Urothelium cell line (cell line): ENCODE data around the gene SMIM41.

Experiments
- DNase-seq: peaks from one replicate; pipeline ENCODE4 v3.0.0; 2011; ENCODE audit warnings: low spot score, mixed read lengths
- FAIRE-seq: peaks from 2 replicates; lab custom pipeline; 2011; peaks lifted over from hg19 to GRCh38; lab: Jason Lieb, UNC

Gene SMIM41

DNA sequence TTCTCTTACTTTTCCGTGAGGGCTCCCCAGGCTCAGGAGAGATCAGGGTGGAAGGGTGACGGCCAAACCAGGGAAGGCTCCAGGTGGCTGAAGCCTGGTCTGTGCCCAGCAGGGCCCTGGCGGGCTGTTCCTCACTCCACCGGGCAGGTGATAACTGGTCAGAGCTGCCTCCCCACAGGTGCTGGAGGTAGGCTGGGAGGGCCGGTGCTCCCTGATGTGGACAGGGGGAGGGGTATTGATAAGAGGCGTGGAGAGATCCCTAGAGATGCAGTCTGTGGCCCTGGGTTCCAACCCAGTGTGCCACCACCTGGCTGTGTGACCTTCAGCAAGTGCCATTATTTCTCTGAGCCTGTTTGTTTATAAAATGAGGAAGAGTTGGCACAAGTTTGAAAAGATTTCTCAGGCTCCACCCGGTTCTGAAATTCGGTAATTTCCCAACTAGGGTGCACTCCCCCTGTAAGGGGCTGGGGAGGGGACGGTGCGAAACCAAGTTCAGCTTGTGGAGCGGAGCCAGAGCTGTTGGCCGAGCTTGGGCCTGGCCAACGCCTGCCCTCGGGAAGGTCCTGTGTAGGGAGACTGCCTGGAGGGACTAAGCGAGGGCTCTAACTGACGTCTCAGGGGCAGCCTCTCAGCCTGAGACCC lies 29.3 kb upstream of the SMIM41 start:
- FAIRE-seq (no peak), DNase-seq (no peak)

DNA sequence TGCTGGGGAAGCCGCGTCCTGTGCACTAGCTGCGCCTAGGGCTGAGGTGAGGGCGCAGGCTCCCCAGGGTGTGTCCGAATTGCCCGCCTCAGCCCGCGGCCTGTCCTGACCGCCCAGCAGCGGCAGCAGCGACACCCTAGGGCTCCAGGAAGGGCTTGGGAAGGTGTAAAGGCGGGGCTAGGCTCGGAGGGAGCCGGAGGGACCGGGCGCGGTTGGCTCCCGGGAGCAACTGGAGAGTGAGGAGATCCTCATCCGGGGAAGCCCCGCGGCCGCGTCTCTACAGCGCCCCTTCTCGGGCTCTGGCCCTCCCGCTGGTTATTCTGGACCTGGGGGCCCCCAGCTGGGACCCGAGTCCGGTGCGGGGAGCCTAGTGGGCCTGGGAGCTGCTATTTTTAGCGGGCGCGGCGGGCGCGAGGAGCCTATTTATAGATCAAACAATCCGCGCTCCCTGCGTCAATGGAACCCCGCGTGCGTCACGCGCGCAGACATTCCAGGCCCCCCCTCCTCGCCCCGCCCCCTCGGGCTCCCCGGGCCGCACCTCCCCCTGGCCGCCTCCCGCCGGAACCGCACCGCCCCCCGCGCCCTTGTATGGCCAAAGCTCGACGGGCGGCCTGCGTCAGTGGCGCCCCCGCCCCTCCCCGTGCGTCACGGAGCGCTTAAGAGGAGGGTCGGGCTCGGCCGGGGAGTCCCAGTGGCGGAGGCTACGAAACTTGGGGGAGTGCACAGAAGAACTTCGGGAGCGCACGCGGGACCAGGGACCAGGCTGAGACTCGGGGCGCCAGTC lies 28.6 kb upstream of the SMIM41 start, which contains the start of gene NR4A1:
Gene NR4A1, plus strand, starts transcription at position 685 of the 784 bp plus-strand sequence. CDS start 2,887 bp downstream, outside the sequence.
- FAIRE-seq (peak; percentile 92), DNase-seq (peak; percentile 96)

DNA sequence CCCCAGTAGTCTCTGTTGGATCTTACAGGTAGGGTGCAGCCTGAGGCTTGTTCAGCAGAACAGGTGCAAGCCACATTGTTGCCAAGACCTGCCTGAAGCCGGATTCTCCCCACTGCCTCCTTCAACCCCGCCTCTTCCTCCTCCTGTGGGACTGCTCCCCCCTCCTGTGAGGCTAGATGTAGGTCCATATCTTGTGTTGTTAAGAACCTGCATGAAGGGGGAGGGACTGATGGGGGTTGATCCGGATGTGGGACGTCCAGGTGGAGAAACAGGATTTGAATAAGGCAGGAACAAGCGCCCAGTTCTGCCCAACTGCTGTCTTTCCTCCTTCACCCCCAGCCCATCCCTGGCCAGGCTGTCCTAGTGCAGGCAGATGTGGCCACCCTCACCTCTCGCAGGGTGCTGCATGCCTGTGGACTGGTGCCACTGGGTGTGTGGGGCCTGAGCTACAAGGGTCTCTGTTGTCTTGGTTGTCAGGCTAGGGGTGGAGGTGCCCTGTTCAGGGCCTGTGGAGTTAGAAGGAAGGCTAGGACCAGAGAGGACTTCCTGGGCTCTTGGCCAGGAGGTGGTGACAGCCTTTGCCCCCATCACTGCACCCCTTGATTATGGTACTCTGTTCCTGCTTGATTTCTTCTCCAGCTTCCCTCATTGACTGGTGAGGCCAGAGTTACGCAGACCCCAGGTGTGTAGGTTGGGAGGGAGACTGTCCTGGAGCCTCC lies 26.9 kb upstream of the SMIM41 start:
- FAIRE-seq: peak; percentile 75
- DNase-seq: no peak

DNA sequence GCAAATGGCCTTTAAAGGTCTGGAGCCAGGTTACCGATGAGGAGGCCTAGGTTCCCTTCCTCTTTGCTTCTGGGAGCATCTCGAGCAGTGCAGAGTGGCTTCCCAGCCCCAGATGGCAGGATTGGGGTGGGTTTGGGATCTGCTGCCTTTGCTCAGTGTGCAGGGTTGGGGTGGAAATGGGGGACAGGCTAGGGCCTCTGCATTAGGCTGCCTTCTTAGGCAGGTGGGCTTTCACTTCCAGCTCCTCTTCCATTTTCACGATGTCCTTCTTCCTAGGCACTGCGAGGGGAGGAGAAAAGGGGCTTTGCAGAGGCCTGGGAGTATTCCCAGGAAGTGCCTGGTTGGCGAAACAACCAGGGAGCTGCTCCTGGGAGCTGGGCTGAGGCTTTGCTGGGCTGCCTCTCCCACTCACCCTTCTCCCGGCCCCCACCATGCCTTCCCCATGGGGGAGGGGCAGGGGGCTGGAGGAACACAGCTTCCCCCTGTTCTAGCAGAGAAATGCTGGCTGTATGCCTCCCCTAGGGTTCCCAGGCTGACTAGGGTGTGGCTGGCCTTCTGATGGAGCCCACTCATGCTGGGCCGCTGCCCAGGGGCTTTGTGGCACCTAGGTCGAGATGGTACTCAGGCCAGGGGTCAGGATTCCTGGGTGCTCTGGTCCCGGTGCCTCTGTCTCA lies 25.8 kb upstream of the SMIM41 start:
- FAIRE-seq (no peak), DNase-seq (no peak)

DNA sequence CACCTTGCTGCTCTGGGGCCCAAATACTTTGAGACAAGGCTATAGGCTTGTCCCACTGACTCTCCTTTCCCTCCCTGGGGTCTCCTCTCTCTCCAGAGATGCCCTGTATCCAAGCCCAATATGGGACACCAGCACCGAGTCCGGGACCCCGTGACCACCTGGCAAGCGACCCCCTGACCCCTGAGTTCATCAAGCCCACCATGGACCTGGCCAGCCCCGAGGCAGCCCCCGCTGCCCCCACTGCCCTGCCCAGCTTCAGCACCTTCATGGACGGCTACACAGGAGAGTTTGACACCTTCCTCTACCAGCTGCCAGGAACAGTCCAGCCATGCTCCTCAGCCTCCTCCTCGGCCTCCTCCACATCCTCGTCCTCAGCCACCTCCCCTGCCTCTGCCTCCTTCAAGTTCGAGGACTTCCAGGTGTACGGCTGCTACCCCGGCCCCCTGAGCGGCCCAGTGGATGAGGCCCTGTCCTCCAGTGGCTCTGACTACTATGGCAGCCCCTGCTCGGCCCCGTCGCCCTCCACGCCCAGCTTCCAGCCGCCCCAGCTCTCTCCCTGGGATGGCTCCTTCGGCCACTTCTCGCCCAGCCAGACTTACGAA lies 25.2 kb upstream of the SMIM41 start:
- FAIRE-seq (no peak), DNase-seq (no peak)

DNA sequence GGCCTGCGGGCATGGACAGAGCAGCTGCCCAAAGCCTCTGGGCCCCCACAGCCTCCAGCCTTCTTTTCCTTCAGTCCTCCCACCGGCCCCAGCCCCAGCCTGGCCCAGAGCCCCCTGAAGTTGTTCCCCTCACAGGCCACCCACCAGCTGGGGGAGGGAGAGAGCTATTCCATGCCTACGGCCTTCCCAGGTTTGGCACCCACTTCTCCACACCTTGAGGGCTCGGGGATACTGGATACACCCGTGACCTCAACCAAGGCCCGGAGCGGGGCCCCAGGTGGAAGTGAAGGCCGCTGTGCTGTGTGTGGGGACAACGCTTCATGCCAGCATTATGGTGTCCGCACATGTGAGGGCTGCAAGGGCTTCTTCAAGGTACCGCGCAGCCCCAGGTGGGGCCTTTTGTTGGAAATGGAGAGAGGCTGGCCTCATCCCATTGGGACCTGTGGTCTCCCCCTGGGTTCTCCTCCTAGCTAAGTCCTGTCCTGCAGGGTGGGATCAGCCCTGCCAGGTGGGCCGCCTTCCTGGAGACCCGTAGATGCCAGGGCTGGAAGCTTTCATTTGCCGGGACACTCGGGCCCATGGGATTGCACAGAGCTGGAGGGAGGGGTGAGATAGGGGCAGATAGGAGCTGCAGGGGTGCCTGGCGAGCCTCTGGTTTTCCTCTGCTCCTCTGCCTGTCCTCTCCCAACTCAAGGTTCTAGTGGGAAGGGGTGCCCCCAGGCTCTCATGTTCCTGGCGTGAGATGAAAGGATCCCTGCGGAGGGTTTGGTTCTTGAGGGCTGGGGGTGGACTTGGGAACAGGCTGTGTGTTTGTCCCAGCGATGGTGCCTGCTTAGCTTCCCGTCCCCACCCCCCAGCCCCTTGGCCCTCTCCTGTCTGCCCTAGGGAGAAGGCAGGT lies 24.4 kb upstream of the SMIM41 start:
- no peak for FAIRE-seq

DNA sequence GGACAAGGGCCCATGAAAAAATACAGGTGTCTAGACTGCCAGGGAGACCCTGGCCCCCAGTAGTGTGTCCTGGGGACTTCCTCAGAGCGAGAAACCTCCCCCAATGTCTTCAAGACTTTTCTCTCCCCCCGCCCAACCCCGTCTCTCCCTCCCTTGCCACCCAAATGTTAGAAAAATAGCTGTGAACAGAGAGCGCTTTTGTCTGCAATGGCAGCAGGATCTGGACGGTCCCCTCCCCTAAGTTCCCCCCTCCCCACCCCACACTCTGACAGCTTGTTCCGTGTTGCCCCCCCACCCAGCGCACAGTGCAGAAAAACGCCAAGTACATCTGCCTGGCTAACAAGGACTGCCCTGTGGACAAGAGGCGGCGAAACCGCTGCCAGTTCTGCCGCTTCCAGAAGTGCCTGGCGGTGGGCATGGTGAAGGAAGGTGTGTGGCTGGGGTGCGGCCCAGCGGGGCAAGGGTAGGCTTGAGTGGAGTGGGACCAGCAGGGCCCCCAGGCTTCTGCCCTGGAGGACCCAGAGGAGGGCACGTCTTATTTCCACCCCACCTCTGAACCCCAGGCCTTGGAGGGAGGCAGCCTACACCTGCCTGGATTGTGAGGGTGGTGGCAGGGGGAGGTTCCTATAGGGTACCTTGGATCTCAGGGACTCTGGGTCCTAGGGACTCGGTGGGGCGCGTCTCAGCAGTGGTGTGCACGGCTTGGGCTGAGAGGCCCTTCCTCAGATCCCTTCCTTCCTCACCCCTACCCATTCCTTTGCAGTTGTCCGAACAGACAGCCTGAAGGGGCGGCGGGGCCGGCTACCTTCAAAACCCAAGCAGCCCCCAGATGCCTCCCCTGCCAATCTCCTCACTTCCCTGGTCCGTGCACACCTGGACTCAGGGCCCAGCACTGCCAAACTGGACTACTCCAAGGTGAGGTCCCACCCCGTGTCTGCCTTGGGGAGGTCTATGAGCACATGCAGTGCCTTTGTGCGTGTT lies 23.5 kb upstream of the SMIM41 start:
- DNase-seq: no peak
- no peak for FAIRE-seq

More for the DNA sequence above, 24.4 kb upstream of the SMIM41 start:
- DNase-seq: no peak

DNA sequence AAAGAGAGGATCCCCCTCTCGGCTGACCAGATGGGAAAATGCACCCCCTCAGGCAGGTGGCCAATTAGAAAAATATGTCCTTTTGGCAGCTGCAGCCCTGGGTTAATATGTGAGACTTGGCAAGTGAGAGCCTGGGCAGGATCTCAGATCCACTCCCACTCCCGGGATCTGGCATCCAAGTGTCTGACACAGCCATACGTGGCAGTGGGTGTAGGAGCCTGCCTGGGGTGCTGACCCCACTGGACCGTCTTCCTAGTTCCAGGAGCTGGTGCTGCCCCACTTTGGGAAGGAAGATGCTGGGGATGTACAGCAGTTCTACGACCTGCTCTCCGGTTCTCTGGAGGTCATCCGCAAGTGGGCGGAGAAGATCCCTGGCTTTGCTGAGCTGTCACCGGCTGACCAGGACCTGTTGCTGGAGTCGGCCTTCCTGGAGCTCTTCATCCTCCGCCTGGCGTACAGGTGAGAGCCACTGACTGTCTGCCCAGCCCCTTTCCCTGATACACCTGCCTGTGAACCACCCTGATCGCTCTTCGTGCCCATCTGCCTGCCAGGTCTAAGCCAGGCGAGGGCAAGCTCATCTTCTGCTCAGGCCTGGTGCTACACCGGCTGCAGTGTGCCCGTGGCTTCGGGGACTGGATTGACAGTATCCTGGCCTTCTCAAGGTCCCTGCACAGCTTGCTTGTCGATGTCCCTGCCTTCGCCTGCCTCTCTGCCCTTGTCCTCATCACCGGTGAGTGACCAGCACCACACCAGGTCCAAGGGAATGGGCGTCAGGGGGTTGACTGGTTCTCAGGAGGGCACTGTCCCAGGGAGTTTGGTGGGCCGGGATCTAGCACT lies 22.5 kb upstream of the SMIM41 start:
- FAIRE-seq (peak; percentile 13), DNase-seq (no peak)

DNA sequence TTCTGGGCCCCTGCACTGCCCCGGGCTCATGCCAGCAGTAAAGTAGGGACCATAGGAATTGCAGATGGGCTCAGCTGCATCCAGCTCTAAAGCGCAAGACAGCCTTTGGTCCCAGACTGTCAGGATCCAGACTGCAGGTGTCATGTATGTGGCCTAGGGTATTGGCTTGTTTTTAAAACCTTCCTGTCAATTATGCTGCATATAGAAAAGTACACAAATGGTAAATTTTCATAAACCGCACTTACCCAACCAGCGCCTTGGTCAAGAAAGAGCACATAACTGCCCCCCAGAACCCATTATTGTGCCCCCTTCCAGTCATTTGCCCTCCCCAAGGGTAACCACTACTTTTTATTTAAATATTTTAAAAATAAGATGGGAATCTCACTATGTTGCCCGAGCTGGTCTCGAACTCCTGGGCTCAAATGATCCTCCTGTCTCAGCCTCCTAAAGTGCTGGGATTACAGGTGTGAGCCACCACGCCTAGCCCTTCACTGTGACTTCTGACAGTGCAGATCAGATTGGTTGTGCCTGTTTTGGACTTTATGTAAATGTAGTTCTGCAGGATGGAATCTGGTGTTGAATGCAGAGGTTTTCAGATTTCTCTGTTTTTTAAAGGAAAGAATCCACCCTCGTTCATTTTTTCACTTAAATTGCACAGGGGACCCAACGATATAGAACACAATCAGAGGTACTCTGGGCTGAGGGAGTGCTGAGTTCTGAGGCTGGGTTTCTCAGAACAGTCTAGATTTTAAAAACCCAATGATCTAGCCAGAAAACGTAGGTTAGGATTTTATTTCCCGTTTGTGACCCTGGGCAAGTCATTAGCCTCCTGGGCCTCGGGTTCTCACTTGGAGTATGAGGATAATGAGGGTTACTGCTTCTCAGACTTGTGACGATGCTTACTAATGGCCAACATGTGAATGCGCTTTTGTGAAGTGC lies 21.6 kb upstream of the SMIM41 start:
- DNase-seq (no peak), FAIRE-seq (no peak)

DNA sequence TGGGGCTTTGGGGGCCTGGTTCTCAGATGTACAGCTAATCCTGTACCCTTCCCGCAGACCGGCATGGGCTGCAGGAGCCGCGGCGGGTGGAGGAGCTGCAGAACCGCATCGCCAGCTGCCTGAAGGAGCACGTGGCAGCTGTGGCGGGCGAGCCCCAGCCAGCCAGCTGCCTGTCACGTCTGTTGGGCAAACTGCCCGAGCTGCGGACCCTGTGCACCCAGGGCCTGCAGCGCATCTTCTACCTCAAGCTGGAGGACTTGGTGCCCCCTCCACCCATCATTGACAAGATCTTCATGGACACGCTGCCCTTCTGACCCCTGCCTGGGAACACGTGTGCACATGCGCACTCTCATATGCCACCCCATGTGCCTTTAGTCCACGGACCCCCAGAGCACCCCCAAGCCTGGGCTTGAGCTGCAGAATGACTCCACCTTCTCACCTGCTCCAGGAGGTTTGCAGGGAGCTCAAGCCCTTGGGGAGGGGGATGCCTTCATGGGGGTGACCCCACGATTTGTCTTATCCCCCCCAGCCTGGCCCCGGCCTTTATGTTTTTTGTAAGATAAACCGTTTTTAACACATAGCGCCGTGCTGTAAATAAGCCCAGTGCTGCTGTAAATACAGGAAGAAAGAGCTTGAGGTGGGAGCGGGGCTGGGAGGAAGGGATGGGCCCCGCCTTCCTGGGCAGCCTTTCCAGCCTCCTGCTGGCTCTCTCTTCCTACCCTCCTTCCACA lies 20.7 kb upstream of the SMIM41 start:
- no peak for FAIRE-seq
- no peak for DNase-seq

DNA sequence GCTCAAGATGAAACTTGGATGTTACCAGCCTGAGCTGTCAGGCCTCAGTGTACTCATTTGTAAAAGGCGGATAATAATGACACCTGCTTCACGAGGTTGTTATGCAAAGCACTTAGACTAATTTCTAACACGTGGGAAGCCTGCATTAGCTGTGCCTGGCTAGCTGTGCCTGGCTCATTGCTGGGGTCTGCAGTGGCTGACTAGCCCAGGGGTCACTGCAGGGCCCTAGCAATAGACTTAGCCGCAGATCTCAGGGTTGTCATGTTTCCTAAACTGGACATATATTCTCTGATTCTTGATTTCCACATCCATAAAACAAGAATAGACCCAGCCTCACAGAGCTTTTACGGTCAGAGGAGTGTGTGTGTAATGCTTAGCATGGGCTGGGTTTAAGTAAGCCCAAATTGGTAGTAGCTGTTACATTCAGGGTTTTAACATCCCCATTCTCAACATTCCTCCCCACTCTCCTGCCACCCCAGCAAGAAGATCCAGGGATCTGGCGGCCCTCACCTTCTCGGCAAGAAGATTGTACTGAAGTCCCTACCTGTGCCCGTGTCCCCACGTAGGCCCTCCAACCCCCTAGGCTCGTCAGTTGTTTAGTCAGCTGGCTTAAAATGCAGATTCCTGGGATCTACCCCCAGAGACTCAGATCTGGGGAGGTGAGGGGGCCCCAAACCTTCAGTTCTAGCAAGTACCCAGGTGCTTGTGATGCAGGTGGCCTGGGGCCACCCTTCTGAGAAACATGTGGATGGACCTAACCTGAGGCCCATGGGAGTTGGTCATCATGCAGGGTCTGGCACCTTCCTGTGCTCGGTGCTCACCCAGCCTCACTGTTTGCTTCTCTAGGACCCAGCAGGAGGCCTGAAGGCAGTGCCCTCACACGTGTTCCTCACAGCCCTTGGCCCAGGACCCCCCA lies 19.7 kb upstream of the SMIM41 start:
- DNase-seq (no peak), FAIRE-seq (no peak)

DNA sequence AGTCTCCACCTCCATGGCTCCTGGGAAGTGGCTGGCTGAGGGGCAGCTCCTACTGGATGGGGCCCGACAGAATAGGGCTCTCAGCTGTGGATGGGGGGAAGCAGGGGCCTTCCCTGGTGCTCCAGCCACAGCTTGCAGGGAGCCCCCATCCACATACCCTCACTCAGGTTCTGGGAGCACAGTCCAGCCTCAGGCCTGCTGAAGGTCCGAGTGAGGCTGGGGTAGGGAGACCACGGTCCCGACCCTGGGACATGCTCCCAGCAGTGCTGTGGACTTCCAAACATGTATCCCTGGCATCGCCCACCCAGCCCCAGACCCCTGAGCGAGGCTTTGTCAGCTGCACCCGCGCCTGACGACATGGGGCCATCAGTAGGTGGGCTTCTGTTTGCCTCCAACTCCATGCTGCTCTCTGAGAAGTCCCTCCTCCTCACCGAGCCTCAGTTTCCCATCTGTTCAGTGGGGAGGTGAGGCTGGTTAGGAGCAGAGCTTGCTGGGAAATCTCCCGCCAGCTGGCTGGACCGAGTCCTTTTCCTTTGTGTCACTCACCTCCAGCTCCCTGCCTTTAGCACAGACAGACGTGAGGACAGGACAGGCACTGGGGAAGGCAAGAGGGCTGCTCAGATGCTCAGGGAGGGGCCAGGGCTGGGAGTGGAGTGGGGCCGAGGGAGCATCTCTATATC lies 18.9 kb upstream of the SMIM41 start:
- no peak for DNase-seq
- FAIRE-seq: no peak

DNA sequence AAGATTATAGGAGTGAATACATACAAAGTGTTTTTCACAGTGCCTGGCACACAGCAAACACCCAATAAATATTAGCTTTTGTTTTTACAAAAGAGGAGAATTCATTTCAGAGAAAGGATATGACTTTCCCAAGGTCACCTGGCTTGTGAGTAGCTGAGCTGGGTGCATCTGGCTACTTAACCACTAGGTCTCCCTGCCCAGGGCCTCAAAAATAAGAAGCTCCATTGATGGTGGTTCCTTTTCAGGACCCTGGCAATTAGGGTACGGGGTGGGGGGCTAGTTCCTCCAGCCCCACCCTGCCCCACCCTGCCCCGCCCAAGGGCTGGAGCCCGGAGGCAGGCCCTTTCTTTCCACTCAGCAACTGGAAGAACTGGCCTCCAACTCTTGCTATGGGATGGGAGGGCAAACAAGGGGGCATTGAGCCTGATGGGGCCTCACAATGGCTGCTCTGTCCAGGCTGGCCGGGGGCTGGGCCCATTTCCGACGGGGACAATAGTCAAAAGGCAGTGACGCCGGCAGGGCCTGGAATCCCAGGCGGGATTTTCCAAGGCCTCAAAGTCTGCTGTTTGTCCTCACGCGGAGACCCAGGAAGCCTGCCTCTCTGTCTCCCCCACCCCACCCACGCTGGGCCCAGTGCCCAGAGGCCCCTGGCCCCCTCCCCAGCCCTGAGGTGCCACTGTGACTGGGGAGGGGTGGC lies 17.9 kb upstream of the SMIM41 start:
- no peak for DNase-seq
- FAIRE-seq: no peak
